BE2C (cell line): ENCODE results near the gene KASH5.
A peak's percentile ranks its signal among the peaks of the same experiment; 100 is the strongest.

Experiments used
- DNase-seq: peaks from one replicate; pipeline ENCODE4 v3.0.0-alpha.2; 2020
- H3K27me3 ChIP-seq: fragments of 250-450 bp; sonication (Bioruptor Pico); 2 replicates; pipeline ENCODE4 v1.5.1; 2020; ENCODE audit warnings: mild to moderate bottlenecking
- H3K36me3 ChIP-seq: fragments of 250-450 bp; sonication (Bioruptor Pico); 2 replicates; pipeline ENCODE4 v1.5.1; 2020; ENCODE audit warnings: mild to moderate bottlenecking
- H3K4me1 ChIP-seq: fragments of 250-450 bp; sonication (Bioruptor Pico); 2 replicates; pipeline ENCODE4 v1.5.1; 2020
- H3K4me3 ChIP-seq: 2 replicates; pipeline ENCODE4 v1.5.1; 2011; ENCODE audit warnings: low read depth, low read length
- H3K9me3 ChIP-seq: fragments of 250-450 bp; sonication (Bioruptor Pico); 2 replicates; pipeline ENCODE4 v1.5.1; 2020
- CTCF ChIP-seq: IDR thresholded peaks from 2 replicates; pipeline ENCODE4 v1.5.1; 2012; ENCODE audit warnings: mild to moderate bottlenecking, low read depth, low read length

KASH5 gene

GRCh38 chr19:49421039-49421877 is 33.2 kb downstream of the KASH5 start:
- no peaks in the 10 kb centered on the region for H3K36me3 ChIP-seq
- H3K4me1 ChIP-seq, result peaks cover 11% of the 10 kb centered on the region
- DNase-seq, result peak; percentile 91
- no peak for TF ChIP-seq CTCF
- peaks cover 58% of the 10 kb centered on the region for H3K27me3 ChIP-seq
- H3K9me3 ChIP-seq, result no peaks in the 10 kb centered on the region
- H3K4me3 ChIP-seq, result peak overlapping the region; percentile 36

GRCh38 chr19:49421878-49422202 is 33.8 kb downstream of the KASH5 start:
- Histone ChIP-seq H3K4me1 (peaks cover 11% of the 10 kb centered on the region), H3K9me3 (no peaks in the 10 kb centered on the region), H3K4me3 (no peak overlapping the region), H3K27me3 (peaks cover 64% of the 10 kb centered on the region), H3K36me3 (no peaks in the 10 kb centered on the region)
- DNase-seq, result no peak
- no peak for TF ChIP-seq CTCF

GRCh38 chr19:49422407-49423070 is 34.5 kb downstream of the KASH5 start:
- peak; percentile 69 for DNase-seq
- no peaks in the 10 kb centered on the region for H3K36me3 ChIP-seq
- H3K4me3 ChIP-seq, result no peak overlapping the region
- H3K9me3 ChIP-seq, result no peaks in the 10 kb centered on the region
- TF ChIP-seq CTCF, result peak; percentile 35
- peaks cover 70% of the 10 kb centered on the region for H3K27me3 ChIP-seq
- peaks cover 11% of the 10 kb centered on the region for H3K4me1 ChIP-seq

- H3K9me3 ChIP-seq, result no peaks in the 10 kb centered on the region
- DNase-seq, result no peak
- H3K27me3 ChIP-seq, result peaks cover 77% of the 10 kb centered on the region
- H3K36me3 ChIP-seq, result no peaks in the 10 kb centered on the region
- H3K4me3 ChIP-seq, result no peak within 1 kb of the TSS
- TF ChIP-seq CTCF, result no peak
- H3K4me1 ChIP-seq, result peaks cover 11% of the 10 kb centered on the region
Measured at GRCh38 chr19:49423071-49423984, 35.3 kb downstream of the KASH5 start, which contains the start of gene PTH2. Gene PTH2, minus strand, starts transcription at chr19:49423441. Its CDS starts 102 bp downstream, at chr19:49423339.

GRCh38 chr19:49423985-49424303 is 35.9 kb downstream of the KASH5 start:
- no peaks in the 10 kb centered on the region for H3K36me3 ChIP-seq
- H3K4me1 ChIP-seq, result peaks cover 11% of the 10 kb centered on the region
- peaks cover 81% of the 10 kb centered on the region for H3K27me3 ChIP-seq
- no peak for DNase-seq
- TF ChIP-seq CTCF, result no peak
- H3K9me3 ChIP-seq, result no peaks in the 10 kb centered on the region
- no peak overlapping the region for H3K4me3 ChIP-seq
